HG03432 (cell line): Measurements from ENCODE around the gene KCNJ18.
"Not testable (repeated sequence)": the region's sequence is repeated elsewhere in the genome, so short reads cannot be mapped to it uniquely, and the experiment has no call there.

ENCODE experiments used
- ATAC-seq: cut with Tn5 transposase; IDR thresholded peaks from one replicate; pipeline ENCODE4 v1.9.1; 2021; ENCODE audit warnings: mild to moderate bottlenecking, moderate library complexity; ENCODE audit not compliant: unreplicated experiment

Gene KCNJ18

DNA sequence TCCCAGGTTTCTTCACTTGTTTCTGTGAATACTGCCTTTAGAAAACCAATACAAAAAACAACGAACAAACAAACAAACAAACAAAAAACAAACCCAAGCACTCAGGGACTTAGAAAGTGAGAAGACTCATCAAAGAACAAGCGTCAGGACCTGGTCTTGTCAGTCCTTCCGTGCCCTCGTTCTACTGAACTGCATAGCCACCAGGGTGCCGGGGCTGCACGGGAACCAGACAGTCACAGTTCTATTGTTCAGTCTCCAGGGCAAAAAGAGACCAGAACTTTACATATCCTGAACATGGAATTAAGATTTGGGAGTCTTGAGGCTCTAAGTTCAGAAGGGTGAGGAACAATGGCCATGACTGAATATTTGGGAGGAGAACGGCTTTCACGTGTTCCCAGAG is 28.2 kb downstream of the KCNJ18 start:
- ATAC-seq = not testable (repeated sequence)

DNA sequence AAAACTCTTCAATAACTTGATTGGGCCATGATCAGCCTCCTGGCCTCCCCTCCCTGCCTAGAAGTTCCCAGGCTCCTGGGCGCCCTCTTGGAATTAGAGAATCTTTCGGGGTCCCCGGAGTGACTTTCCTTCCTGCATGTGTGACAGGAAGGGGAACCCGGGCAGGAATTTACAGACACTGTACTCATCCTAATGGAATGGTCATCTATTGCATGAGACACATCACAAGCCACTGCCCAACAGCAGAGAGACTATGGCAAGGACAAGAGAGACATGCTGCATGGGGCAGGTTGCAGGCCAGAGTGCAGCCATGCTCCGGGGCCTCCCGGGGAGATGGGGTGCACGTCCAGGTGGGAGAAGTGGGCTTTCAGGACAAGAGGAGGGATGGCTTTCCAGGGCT is 29.9 kb downstream of the KCNJ18 start:
- ATAC-seq = not testable (repeated sequence)

DNA sequence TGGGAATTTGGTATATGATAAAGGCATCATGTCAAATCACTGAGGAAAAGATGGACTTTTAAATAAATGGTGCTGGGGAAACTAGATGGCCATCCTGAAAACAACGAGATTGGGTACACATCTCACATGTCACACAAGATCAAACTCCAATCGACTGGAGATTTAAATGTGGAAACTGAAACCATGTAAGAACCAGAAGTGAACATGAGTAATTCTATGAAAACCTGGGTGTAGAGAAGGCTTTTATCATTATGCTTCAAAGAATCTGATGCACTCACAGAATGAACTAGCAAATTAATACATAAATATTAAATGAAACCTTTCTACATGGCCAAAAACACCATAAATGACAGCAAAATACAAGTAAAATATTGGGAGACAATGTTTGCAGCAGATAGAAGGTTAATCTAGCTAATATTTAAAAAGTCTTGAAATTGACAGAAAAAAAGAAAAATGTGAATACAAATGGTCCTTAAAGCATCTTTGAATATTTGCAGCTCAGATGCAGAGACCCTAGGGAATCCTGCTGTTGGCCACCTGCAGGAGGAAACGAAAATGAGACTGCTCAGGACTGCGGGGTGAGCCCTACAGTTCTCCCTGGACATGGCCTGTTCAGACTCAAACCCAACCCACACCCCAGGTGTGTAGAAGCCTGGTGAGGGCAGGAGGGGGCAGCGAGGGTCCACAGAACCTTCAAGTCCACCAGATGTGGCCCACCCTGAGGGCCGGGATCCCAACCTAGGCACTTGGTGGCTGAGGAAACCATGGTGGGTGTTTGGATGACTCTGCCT is 32.1 kb downstream of the KCNJ18 start:
- not testable (repeated sequence) for ATAC-seq

DNA sequence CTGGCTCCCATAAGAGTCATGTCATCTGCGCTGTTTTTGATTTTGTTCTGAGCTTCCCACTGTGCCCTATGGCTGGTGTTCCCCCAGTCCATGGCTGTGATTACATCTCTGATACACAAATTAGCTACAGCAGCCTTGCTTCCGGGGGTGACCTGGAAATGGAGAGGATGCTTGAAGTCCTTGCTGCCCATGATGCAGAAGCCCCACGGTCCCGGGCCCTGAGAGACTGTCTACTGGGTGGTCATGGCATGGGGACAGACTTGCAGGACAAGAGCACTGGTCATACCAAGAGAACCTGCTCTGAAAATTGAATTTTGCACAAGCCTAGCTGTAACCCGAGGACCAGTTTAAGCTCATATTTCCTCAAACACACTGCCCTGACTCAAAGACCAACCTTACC is 38.8 kb downstream of the KCNJ18 start:
- ATAC-seq = not testable (repeated sequence)

DNA sequence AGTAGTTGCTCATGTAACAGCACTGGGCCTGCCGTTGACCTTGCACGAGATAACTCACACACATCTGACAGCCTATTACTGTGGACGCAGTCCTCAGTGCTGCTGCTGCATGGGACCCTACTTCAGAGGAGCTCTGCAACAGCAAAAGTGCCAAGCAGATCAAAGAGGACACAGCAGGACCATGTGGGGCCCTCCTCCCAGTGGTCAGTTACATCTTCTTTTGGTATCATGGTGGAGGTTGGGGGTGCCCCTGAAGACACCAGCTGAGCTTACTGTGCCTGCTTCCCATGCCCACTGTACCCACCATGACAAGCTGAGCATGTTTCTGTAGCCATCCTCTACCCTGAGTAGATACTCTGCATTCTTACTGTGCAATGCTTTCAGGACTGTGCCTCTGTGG is 41.6 kb downstream of the KCNJ18 start:
- ATAC-seq = not testable (repeated sequence)

DNA sequence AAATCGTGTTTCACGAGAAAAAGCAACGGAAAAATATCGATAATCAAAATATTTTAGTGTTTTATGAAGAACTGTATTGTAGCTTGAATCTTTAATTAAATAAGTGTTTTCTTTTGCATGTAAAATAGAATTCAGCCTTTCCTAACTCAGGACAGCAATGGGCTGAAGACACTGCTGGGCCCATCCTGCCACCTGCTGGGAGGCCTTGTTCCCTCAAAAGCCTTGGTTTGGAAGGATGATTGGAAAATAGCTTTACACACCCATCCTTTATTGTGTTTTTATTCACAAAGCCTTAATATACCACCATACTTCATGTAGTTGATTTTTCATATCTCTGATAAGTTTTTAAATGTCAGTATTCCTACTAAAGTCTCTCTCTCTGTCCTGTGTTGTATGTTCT is 43.5 kb downstream of the KCNJ18 start:
- not testable (repeated sequence) for ATAC-seq

DNA sequence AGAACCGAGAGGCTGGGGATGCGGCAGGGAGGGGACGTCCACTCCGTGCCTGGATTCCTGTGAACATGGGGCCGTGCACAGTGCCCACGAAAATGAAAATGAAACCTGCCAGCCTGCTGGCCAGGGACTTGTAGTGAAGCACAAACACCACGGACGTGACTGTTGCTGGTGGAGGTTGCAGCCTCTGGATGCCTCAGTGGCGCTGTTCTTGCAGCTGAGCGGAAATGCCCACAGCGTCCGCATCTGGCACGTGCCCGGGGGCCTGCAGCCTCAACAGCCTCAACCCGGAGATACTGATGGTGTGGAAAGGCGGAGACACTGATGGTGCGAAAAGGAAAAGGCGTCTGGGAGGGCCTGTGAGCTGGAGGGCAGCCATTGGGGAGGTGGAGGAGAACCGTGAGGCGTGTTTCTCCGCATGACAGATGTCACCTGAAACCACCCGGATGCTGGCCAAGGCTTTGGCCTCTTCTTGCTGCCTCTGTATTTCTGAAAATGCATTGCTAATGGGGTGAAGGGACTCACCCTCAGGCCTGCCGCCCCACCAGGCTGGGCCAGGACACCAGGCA is 44.8 kb downstream of the KCNJ18 start:
- not testable (repeated sequence) for ATAC-seq

DNA sequence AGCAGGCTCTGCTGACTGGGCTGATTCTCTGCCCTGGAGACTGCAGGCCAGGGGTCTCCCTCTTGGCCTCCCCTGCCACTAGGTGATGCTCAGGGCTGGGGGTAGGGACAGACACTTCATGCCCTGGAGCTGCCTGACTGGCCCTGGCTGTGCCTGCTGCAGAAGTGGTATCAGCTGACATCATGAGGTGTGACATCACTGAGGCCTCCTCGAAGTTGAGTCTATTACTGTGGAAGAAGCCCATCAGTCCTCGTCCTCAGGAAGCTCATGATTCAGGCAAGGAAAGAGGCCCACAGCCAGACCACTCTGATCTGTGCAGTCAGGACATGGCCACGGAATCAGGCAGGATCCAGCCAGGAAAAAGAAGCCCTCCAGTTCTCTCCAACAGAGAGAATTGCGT is 45.9 kb downstream of the KCNJ18 start:
- not testable (repeated sequence) for ATAC-seq

DNA sequence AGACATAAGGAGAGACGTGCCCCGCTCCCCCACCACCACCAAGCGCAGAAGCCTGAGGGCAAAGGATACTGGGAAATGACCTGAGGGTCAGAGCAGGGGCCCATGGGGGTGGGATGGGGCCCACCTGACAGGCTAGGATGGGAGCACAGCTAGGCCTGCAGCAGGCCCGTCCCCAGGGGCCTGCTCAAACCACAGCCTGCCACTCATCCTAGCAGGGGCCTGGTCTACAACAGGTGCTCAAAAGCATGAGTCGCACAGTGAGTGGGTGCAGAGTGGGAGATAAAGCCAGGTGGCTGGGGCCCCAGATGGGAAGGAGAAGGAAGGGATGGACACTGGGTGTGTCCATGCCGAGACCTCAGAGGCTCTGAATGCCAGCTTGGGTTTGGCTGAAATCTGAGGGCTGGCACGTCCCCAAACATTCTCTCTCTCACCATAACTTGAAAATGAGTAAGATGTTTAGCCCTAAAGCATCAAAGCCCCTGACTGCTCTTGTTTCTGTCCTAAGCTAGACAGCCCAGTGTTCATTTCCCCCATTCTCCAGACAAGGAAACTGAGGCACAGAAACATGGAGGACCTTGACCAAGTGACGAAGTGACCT is 46.7 kb downstream of the KCNJ18 start:
- ATAC-seq = peak; percentile 81

DNA sequence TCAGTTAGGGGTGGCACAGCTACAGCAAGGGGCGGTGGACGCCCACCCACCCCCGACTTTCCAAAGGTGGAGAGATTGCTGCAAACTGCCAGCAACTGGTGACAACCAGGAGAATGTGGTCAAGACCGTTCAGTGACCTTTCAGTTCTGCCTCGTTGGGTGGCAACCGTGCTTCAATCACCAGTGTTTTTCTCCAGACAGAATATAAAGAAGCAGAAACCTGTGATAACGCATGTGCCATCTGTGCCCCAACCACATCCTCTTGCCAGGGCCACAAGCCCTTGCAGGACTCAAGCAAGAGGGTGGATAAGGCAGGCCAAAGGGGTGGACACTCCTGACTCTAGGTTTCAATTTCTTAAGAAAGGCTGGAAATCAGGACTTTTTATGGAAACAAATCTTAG is 47.2 kb downstream of the KCNJ18 start:
- peak; percentile 63 for ATAC-seq

DNA sequence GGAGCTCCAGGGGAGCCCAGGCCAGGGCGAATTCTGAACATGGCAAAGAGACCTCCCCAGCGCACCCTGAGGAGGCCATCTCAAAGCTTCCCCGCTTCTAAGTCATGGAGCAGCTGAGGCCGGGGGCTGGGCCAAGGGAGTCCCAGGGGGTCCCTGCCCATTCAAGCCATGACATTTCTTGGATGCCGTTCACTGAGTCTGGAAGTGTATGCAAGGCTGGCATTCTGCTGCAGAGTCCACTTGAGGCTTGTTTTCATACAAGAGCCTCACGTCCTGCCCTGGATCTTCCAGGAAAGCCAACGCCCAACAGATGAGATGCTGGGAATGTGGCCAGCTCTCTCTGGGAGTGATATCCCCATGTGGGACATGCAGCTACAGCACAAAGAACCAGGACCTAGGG is 48.5 kb downstream of the KCNJ18 start:
- not testable (repeated sequence) for ATAC-seq

DNA sequence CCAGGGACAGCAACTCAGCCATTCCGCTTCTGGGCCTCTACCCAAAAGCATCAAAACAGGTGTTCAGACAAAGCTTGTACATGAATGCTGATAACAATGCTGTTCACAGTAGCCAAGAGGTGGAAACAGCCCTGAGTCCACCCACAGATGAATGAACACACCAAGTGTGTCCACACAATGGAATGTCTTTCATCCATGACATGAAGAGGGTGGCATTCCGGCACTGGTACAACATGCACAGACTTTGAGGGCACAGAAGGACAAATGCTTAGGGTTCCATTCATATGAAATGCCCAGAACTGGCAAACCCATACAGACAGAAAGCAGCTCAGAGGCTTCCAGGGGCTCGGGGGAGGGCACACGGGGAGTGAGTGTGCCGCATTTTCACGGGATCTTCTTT is 49.2 kb downstream of the KCNJ18 start:
- ATAC-seq = not testable (repeated sequence)

DNA sequence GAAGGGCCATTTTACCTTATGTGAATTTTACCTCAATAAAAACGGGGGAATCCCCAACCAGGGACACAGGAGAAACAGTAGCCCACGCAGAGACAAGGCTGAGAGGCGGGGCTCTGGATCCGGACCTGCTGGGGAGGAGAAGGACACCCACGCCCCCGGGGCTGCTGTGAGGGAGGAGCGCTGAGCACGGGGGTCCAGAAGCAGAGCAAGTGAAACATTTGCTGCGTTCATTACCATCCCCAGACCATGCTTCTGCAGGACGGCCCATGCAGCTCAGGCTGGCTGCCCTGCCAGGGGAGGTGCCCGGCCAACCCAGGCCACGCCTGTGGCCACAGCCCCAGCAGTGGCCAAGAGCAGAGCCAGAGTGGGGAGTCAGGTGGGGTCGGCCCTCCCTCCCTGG is 50.0 kb downstream of the KCNJ18 start:
- ATAC-seq = no peak

DNA sequence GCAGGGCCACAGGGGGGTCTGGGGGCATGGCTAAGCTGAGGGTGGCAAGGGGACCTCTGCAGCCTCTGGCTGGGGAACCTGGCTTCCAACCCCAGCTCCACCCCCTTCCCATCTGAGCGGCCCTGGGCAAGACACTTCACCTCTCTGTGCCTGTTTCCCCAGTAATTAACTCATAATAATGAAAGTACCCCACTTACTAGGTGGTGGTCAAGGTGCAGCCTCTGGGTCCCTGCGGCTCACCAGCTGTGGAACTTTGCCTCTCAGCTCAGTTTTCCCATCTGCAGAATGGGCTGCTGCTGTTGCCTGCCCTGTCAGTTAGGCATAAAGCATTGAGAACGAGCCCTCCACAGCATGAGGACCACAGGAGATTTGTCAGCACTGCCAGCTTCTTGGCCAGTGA is 51.8 kb downstream of the KCNJ18 start:
- ATAC-seq = not testable (repeated sequence)

DNA sequence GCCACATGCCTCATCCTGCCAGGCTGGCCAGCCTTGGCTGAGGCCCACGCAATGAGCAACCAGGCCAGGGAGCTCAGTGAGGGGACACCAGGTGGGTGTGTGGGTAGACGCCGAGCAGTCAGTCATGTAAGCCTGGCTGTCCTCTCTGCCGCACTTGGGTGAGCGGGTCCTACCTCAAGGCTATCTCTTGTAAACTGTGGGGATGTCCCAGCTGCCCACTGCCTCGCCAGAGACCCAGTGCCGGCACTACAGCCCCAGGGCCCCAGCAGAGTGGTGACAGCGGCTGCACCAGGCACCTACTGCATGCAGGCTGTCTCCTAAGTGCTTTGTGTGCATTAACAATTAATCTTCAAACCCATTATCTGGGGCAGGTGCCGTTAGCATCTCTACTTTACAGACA is 52.3 kb downstream of the KCNJ18 start:
- ATAC-seq = not testable (repeated sequence)

DNA sequence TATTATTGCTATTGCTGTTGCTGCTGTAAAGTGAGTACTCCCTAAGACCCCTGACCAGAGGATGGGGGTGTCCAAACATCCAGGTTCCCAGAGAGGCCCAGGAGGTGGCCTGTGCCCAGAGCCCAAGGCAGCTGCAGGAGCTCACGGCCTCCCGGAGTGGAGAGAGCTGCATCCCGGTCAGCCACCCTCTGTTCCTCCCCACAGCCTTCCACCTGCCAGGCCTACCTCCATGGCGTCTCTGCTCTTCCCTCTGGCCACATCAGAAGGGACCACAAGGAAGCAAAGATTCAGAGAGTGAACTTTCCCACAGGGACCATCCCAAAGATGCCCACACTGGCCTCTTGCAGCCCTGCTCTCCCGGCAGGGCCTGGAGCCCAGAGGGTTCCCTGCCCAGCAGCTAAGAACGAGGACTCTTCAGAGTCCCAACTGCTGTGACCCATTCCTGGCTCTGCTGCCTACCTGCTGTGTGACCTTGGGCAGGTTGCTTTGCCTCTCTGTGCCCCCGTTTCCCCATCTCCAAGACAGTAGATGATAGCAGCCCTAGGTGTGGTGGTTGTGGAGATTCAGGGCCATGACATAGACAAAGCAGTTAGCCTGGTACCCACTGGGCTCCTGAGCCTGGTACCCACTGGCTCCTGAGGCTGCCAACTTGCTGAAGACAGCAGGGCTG is 53.2 kb downstream of the KCNJ18 start:
- ATAC-seq = not testable (repeated sequence)

DNA sequence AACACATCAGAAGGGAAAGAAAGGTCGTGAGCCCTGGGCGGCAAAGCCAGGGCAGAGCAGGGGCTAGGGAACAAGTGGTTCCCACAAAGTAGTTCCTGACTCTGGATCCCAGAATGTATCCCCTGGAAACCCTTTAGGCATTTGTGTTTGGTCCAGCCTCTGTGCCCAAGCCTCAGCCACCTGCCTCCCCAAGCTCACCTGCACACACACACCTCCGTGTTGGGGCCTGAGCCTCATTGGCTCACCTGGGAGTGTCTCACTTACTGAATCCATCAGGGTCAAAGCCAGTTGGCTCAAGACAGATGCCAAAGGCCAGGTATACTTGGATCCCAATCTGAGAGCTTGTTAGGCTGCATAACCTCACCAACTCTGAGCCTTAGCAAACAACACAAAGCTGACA is 54.1 kb downstream of the KCNJ18 start:
- not testable (repeated sequence) for ATAC-seq

DNA sequence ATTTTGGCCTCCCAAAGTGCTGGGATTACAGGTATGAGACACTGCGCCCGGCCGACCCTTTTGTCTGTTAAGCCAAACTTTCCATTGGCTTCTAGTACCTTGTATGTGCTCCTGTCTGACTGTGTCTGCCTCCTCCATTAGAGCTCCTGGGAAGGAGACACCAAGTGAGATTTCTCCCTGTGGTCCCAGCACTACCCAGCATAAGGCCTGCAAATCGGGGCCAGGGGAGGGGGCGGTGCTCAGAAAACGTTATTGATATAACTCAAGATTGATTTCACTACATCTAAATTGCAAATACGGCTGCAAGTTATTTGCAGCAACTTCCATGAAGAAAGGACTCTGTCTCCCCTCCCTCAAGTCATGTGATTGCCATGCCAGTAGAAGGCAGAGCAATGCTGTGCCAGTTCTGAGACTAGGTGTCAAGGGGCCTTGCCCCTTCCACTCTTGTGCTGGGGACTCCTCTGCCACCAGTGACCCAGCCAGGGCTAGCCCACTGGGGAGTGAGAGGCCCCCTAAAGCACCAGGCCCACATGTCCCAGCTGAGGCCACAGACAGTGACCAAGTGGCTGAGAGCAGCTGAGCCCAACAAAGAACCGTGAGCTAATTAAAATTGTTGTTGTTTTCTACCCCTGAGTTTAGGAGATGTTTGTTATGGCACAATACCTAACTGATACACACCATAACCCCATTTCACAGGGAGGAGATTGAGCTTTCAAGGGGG is 55.0 kb downstream of the KCNJ18 start:
- ATAC-seq = not testable (repeated sequence)

DNA sequence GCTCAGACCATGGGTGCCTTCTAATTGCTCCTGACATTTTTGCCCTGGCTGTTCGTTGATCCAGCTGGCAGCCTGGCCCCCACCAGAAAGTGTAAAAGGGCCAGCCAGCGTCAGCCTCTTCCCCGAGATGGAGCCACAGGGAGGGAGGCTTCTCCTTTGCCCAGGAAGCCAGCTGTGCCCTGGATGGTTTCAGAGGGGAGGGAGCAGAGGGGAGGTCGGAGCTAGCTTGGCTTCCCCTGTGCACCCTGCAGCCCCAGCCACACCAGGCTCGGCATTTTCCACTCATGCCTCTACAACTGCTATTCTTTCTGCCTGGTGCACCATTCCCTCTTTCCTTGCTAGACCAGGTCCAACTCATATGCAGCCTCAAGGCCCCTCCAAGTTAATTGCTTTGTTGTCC is 56.4 kb downstream of the KCNJ18 start:
- not testable (repeated sequence) for ATAC-seq

DNA sequence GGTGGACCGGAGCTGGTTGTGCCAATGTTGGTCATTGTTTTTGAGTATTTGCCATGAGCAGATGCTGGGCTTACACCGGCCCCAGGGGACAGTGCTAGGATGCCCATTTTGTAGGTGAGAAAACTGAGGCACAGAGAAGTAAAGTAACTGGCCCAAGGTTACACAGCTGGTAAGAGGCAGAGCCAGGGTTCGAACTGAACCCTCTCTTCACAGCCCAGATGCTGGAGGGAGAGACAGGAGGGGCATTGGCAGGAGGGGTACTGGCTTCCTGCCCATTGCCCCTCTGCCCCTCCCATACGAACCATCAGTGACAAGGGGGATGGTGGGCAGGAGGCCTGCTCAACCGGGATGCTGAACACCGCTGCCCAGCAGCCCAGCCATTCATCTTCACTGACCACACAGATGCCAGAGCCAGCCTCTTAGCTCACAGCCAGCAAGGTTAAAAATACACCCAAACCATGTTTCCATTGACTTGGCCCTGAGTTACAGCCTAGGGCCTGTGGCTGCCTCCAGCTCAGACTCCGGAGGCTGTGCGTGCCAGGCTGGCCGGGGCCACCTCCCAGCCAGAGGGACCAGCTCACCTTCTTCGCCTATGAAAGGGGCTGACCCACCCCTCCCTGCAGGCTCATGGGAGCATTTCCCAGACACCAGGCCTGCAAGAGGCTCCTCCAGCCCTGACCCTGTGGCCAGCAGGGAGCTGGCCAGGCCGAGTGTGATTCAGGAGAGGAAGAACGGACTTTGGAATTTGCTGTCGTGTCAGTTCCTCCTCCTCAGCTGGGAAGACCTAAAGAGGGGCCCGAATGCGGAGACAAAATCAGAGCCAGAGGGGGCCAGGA is 57.6 kb downstream of the KCNJ18 start:
- not testable (repeated sequence) for ATAC-seq
